ENCODE results near the gene MAGEB3.

The MAGEB3 gene

GRCh38 chrX:30270639-30271038 lies 40.2 kb downstream of the MAGEB3 start:
- FAIRE-seq: no peak
- DNase-seq (ENCODE audit: extremely low spot score, insufficient read length, low read depth): no peak

GRCh38 chrX:30275498-30275897 lies 45.0 kb downstream of the MAGEB3 start:
- DNase-seq (ENCODE audit: extremely low spot score, insufficient read length, low read depth) (no peak), FAIRE-seq (no peak)

- no peak for FAIRE-seq
- no peak for DNase-seq (ENCODE audit: extremely low spot score, insufficient read length, low read depth)
Measured at GRCh38 chrX:30278365-30278764, 47.9 kb downstream of the MAGEB3 start.

DNA sequence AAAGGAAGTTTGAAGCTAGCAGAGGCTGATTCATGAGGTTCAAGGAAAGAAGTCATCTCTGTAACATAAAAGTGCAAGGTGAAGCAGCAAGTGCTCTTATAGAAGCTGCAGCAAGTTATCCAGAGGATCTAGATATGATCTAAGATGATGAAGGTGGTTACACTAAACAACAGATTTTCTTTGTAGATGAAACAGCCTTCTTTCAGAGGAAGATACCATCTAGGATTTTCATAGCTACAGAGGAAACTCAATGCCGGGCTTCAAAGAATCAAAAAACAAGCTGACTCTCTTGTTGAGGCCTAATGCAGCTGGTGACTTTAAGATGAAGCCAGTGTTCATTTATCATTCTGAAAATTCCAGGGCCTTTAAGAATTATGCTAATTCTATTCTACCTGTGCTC lies 50.0 kb downstream of the MAGEB3 start:
- FAIRE-seq (no peak), DNase-seq (ENCODE audit: extremely low spot score, insufficient read length, low read depth) (no peak)

DNA sequence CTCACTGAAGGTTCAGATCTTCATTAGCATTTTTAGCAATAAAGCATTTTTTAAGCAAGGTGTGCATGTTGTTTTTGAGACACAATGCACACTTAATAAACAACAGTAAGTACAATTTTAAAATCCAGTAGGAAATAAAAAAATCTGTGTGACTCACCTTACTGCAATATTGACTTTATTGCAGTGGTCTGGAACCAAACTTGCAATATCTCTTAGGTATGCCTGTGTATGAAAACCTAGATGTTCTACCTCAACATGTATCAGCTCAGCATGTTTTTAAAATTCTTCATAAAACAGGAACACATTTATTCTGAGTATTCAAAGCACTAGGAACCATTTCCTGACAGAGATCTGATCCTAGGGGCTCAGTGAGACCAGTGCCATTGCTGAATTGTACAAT lies 52.1 kb downstream of the MAGEB3 start:
- DNase-seq (ENCODE audit: extremely low spot score, insufficient read length, low read depth) (no peak), FAIRE-seq (no peak)

GRCh38 chrX:30283456-30284200 lies 53.2 kb downstream of the MAGEB3 start:
- FAIRE-seq (no peak), DNase-seq (ENCODE audit: extremely low spot score, insufficient read length, low read depth) (no peak)

Measured in GM18507 (cell line).